Measurements from ENCODE around the gene TBRG1.

- no peak for TF ChIP-seq EP300 (IDR thresholded peaks at IDR 0.05)
- no peak for TF ChIP-seq CTCF (IDR thresholded peaks at IDR 0.05)
Observed at GRCh38 chr11:124612045-124612444, 10.6 kb upstream of the TBRG1 start.
